NCI-H128 (cell line): ENCODE data around the gene MAST4.

ENCODE experiments used
- DNase-seq: peaks from one replicate; lab custom pipeline; 2025; ENCODE audit not compliant: unreplicated experiment; lab: John Stamatoyannopoulos, UW

MAST4 gene

GRCh38 chr5:66896171-66896570 lies 300.0 kb downstream of the MAST4 start:
- DNase-seq, result no peak

GRCh38 chr5:66897356-66897755 lies 301.2 kb downstream of the MAST4 start:
- no peak for DNase-seq

GRCh38 chr5:66898241-66898995 lies 302.2 kb downstream of the MAST4 start:
- no peak for DNase-seq

GRCh38 chr5:66903218-66903617 lies 307.0 kb downstream of the MAST4 start:
- no peak for DNase-seq

GRCh38 chr5:66903709-66904108 lies 307.5 kb downstream of the MAST4 start:
- DNase-seq, result no peak

- DNase-seq, result no peak
These were observed 308.0 kb downstream of the MAST4 start for GRCh38 chr5:66904189-66904588.

GRCh38 chr5:66906021-66906420 lies 309.8 kb downstream of the MAST4 start:
- no peak for DNase-seq

GRCh38 chr5:66908230-66908629 lies 312.0 kb downstream of the MAST4 start:
- DNase-seq, result no peak

- no peak for DNase-seq
These were observed 313.2 kb downstream of the MAST4 start for GRCh38 chr5:66909364-66909763.

GRCh38 chr5:66912787-66913186 lies 316.6 kb downstream of the MAST4 start:
- no peak for DNase-seq

- DNase-seq, result no peak
These were observed 319.3 kb downstream of the MAST4 start for GRCh38 chr5:66915531-66915930.

GRCh38 chr5:66922881-66923280 lies 326.7 kb downstream of the MAST4 start:
- no peak for DNase-seq

GRCh38 chr5:66923457-66923856 lies 327.3 kb downstream of the MAST4 start:
- no peak for DNase-seq

GRCh38 chr5:66923922-66924321 lies 327.7 kb downstream of the MAST4 start:
- no peak for DNase-seq

GRCh38 chr5:66927140-66927539 lies 330.9 kb downstream of the MAST4 start:
- no peak for DNase-seq

- DNase-seq, result no peak
These were observed 333.1 kb downstream of the MAST4 start for GRCh38 chr5:66929281-66929680.

- no peak for DNase-seq
These were observed 333.8 kb downstream of the MAST4 start for GRCh38 chr5:66929995-66930394.

GRCh38 chr5:66931651-66932050 lies 335.5 kb downstream of the MAST4 start:
- no peak for DNase-seq

GRCh38 chr5:66932457-66932856 lies 336.3 kb downstream of the MAST4 start:
- DNase-seq, result no peak

- no peak for DNase-seq
These were observed 336.9 kb downstream of the MAST4 start for GRCh38 chr5:66933066-66933465.

GRCh38 chr5:66939094-66939493 lies 342.9 kb downstream of the MAST4 start:
- DNase-seq, result no peak

- no peak for DNase-seq
These were observed 349.5 kb downstream of the MAST4 start for GRCh38 chr5:66945389-66946349.
